Erythroblast (primary cell): Measurements from ENCODE around the gene GNAI2.

ENCODE experiments used
- DNase-seq, 2 experiments: peaks; one replicate each; lab custom pipeline; 2025; lab: John Stamatoyannopoulos, UW
- GATA1 ChIP-seq: IDR thresholded peaks from 2 replicates; pipeline ENCODE4 v1.6.1; 2011; ENCODE audit warnings: low read depth, mild to moderate bottlenecking, control low read depth, low read length, moderate library complexity
- POLR2A ChIP-seq: IDR thresholded peaks from 2 replicates; pipeline ENCODE4 v1.6.1; 2011; ENCODE audit warnings: mild to moderate bottlenecking, low read length

GNAI2 gene

DNA sequence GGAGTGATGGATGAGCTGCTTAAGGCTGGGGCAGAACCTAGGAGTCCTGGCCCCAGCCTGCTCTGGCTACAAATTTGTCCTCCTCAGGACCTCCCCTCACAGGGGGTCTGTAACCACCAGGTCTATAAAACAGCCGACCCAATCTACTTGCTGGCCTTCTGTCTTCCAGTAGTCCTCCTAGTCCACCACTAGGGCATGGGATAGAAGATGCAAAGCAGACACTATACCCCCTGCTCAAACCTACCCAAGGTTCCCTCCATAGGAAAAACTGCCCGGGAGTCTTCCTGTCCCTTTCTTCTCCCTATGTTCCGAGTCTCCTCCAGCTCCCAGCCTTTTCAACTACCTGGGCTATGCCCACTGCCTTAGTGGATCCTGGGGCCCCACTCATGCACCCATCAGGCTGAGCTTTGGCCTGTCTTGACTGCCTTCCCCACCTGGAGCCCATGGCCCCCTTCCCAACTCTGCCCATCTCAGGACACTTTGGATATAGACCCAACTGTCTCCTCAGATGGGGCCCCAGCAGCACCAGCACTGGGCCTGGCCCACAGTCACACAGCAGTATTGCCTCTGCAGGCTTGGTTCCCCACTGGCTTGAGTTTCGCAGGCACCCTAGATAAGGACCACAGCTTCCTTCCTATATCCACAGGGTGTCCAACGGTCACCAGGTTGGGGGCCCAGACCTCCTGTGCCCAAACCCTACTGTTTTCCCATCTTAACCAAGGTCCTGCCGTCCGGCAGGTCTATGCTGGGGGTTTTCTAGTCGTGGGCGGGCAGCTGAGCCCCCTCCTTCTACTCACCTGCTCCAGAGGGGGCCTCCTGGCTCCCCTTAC lies 62.1 kb downstream of the GNAI2 start:
- TF ChIP-seq GATA1: no peak
- no peak for TF ChIP-seq POLR2A

GRCh38 chr3:50298836-50299637 lies 63.0 kb downstream of the GNAI2 start, which contains the start of the genes HYAL3 and NAA80:
TSS of gene HYAL3 (minus strand) at chr3:50299405. CDS start at chr3:50295602, 3,803 bp downstream.
TSS of gene NAA80 (minus strand) at chr3:50299405. CDS start at chr3:50297463, 1,942 bp downstream.
- DNase-seq: peak; percentile 100

More for the DNA sequence above, 62.1 kb downstream of the GNAI2 start:
- DNase-seq: peak; percentile 52 to 62

DNA sequence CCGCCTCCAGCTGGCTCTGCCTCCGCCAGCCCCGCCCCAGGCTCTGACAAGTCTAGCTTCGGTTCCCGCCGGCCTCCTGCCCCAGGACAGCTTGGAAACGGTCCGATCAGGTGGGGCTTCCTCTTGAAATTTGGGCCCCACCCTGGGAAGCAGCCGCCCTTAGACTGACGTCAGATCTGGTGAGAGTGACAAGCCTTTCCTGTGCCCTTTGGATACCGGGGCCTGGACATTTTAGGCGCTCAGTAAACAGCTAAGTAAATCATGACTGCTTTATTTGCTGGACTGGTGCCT lies 63.6 kb downstream of the GNAI2 start:
- TF ChIP-seq POLR2A: no peak
- no peak for TF ChIP-seq GATA1
- no peak for DNase-seq

More at GRCh38 chr3:50298836-50299637, 63.0 kb downstream of the GNAI2 start, which contains the start of the genes HYAL3 and NAA80:
- TF ChIP-seq GATA1 (no peak), POLR2A (peak; percentile 95)

GRCh38 chr3:50299929-50300680 lies 64.1 kb downstream of the GNAI2 start:
- peak; percentile 57 to 72 for DNase-seq
- TF ChIP-seq POLR2A (no peak), GATA1 (no peak)

GRCh38 chr3:50300681-50301254 lies 64.8 kb downstream of the GNAI2 start:
- TF ChIP-seq GATA1 (no peak), POLR2A (no peak)
- DNase-seq: no peak

DNA sequence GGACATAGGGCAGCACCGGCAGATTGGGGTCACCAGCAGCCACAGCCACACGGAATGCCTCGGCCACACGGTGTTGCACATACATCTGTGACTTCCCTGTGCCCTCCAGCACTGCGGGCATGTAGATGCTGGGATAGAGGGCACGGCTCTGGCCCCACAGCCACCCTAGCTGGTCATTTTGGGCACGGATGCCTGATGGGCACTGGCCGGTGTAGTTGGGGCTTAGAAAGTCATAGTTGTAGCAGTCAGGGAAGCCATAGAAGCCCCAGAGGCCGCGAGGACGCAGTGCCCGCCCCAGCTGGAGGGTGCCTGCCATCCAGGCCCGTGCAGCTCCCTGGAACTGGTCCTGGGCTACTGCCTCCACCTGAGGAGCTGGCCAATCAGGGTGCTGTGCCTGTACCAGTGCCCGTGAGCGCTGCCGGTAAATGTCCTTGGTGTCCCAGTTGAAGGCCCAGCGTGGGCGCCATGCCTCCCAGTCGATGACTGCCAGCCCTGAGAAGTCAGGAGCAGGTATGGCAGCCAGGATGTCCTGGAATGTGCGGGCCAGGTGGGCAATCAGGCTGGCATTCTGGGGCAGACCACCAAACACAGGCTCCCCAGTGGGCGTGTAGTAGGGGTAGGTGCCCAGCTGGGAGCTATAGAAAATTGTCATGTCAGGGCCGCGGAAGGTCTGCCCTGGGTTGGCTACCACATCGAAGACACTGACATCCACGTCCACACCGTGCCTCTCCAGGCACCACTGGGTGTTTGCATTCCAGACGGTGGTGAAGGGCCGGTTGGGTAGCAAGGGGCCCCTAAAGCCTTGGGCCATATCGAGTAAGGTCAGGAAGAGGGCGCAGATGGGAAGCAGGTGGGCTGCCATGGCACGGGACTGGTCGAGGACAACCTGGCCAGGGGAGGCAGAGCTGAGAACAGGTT lies 66.3 kb downstream of the GNAI2 start:
- TF ChIP-seq GATA1 (no peak), POLR2A (no peak)
- DNase-seq: no peak

- peak in 1 of 2 experiments; percentile 44 for DNase-seq
- TF ChIP-seq POLR2A: no peak
- TF ChIP-seq GATA1: no peak
These were observed 67.2 kb downstream of the GNAI2 start, which contains the start of gene HYAL1 for GRCh38 chr3:50303013-50303815. TSS of gene HYAL1 (minus strand) at chr3:50303574. CDS start at chr3:50302956, 618 bp downstream.

GRCh38 chr3:50304601-50305000 lies 68.6 kb downstream of the GNAI2 start:
- no peak for DNase-seq
- TF ChIP-seq GATA1 (no peak), POLR2A (no peak)
